ENCODE data around the gene VSIG10L2.

GRCh38 chr11:125978181-125978716 lies 32.4 kb downstream of the VSIG10L2 start:
- no peak for TF ChIP-seq CTCF (IDR thresholded peaks at IDR 0.05)
- TF ChIP-seq POLR2A (IDR thresholded peaks at IDR 0.05) = no peak

Data from right lobe of liver (tissue), 4 donors.